Heart right ventricle (tissue), 16 donors: ENCODE results near the gene UPP1. TPM values are rescaled to one million over a fixed set of nuclear protein-coding genes. Genes with fewer than 3 reads are reported as not detected.

Source experiments
- ATAC-seq, 8 donors: fragments of 200-7000 bp; cut with Tn5 transposase; one replicate each; pipeline ENCODE4 v1.9.1; 2020; ENCODE audit warnings: mild to moderate bottlenecking in 8 of 8, moderate library complexity in 8 of 8, moderate number of reproducible peaks in 1 of 8
- DNase-seq, 2 donors: peaks; one replicate each; pipeline ENCODE4 v3.0.0-alpha.2; 2020
- H3K27ac ChIP-seq, 10 donors: fragments of 200-600 bp; sonication (generic) in 2 of 10; one replicate each; pipeline versions ENCODE4 v1.5.0 to v1.8.0; 2020 to 2022; ENCODE audit warnings: mild to moderate bottlenecking in 3 of 10
- H3K27me3 ChIP-seq, 7 donors: fragments of 200-600 bp; one replicate each; pipeline ENCODE4 v1.8.0; 2021 to 2022; ENCODE audit warnings: mild to moderate bottlenecking in 2 of 7
- H3K36me3 ChIP-seq, 9 donors: fragments of 200-600 bp; sonication (generic) in 1 of 9; one replicate each; pipeline versions ENCODE4 v1.5.0 to v1.8.0; 2020 to 2022; ENCODE audit warnings: mild to moderate bottlenecking in 2 of 9
- H3K4me1 ChIP-seq, 9 donors: fragments of 200-600 bp; sonication (generic) in 1 of 9; one replicate each; pipeline versions ENCODE4 v1.5.0 to v1.8.0; 2020 to 2022; ENCODE audit warnings: mild to moderate bottlenecking in 4 of 9
- H3K4me3 ChIP-seq, 10 donors: fragments of 200-600 bp; sonication (generic) in 2 of 10; one replicate each; pipeline versions ENCODE4 v1.5.0 to v1.8.0; 2020 to 2022; ENCODE audit warnings: mild to moderate bottlenecking in 7 of 10, moderate library complexity in 2 of 10
- H3K9me3 ChIP-seq, 11 donors: fragments of 200-600 bp in 10 of 11; sonication (generic) in 2 of 11; one replicate each; pipeline versions ENCODE4 v1.5.0 to v1.8.0; 2013 to 2022; ENCODE audit warnings: mild to moderate bottlenecking in 2 of 11, control low read depth in 1 of 11, moderate library complexity in 1 of 11
- WGBS, 2 donors: extraction: QIAGEN DNeasy Blood & Tissue Kit; methylation state at CpG; one replicate each; pipeline ENCODE4 v1.1.7; 2013; ENCODE audit warnings: inconsistent platforms in 1 of 2; 5-methylcytosine and 5-hydroxymethylcytosine counted together
- intact Hi-C, 10 donors: fragments of 100-400 bp; cut with DNase I; formaldehyde crosslinking; loops; one replicate each; pipeline versions ENCODE4 v1.11.1 to v1.14.2; 2022
- polyA plus RNA-seq, 2 donors: library from polyadenylated mRNA; stranded (reverse); fragments of 200-250 nt; gene quantifications; one replicate each; pipeline ENCODE4 v1.2.3, GENCODE V29; 2013
- total RNA-seq, 10 donors: library from RNA; stranded (reverse); fragmentation: NEBNext Ultra II Directional in 3 of 10; extraction: Animal tissue kit (Norgen Biotek cat#: 25700) in 3 of 10; gene quantifications; one replicate each; pipeline versions ENCODE4 v1.2.1 to v1.2.4, GENCODE V29; 2021 to 2023
- TF ChIP-seq, protein P1 (sequence below), 9 donors: fragments of 200-600 bp; sonication (generic) in 2 of 9; IDR thresholded peaks; one replicate each; pipeline versions ENCODE4 v1.5.0 to v1.8.0; 2021 to 2022; ENCODE audit warnings: antibody characterized with exemption in 9 of 9, mild to moderate bottlenecking in 5 of 9, moderate library complexity in 1 of 9
- donor health status: Arrhythmogenic right ventricular cardiomyopathy.
- donor health status: ischemic (EF 13 %, LVEDD 7.1; RV severe dilation, severe dysfunction).
- donor health status: healthy with polysubstance abuse.
- donor health status: DM: no; HTN: yes; CAD: no.
- donor health status: DM: no; HTN: no; CAD: no.
- donor health status: ischemic (EF 25% LVEDD 6.9; RV normal size, moderate dysfunction).
- donor health status: ischemic (EF 25% LVEDD 5.7; RV mildly dilated, moderate dysfunction).
- donor health status: healthy.
- donor health status: DM: yes; HTN: yes; CAD: no.
- donor health status: Ischemic cardiomyopathy.
- donor health status: ischemic (EF 35%, LVEDD 5.7; RV mildly dilated, moderate dysfunction).
- donor health status: nonischemic (EF 11% LVEDD 7.7; RV severe dilation, severe dysfunction).
- donor health status: DM: yes; HTN: yes; CAD: no.
- donor health status: PGD.
- donor health status: ischemic (EF 29% LVEDD 5.4; RV normal size, mild dysfunction).
- donor health status: nonischemic (EF 23%, LVEDD 6.1; RV moderate dilation, normal function).

UPP1 gene
- total and polyA plus RNA-seq, 12 donors = 14.4 to 54.5 (median 18.8) TPM

DNA sequence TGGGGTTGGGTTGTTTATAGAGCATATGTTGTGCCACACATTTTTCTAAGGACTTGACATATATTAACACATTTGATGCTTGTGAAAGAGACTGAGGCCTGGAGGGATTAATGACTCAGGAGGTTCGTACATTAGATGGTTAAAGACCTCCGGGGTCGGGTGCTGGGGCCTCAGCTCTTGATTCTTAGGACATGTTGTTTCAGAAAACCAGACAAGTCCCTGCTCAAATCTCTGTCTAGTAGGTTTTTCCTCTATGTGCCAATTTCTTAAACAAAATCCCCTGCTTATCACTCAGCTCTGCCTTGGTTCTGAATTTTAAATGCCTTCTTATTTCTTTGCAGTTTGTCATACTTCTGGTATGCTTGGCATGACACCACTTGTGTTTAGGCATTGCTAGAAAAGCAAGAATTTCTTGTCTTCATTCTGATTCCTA, 5.8 kb downstream of the UPP1 start:
- Histone ChIP-seq H3K4me1 (peaks cover 0 to 90% (median 16%) of the 10 kb centered on the region in 9 donors), H3K9me3 (no peaks in the 10 kb centered on the region), H3K27me3 (no peaks in the 10 kb centered on the region), H3K36me3 (peaks cover 0 to 94% (median 6%) of the 10 kb centered on the region in 9 donors), H3K4me3 (no peak overlapping the region), H3K27ac (peak overlapping the region in 1 of 10 donors; percentile 88)
- intact Hi-C loops = loop anchor here in 2 of 10 donors (5.0 to 10.0 kb wide), 2 partner anchors 58 to 60 kb away; partner anchors contain the start of gene C7orf57 (in 2 of the 2)
- no peak for ATAC-seq
- no peak for DNase-seq
- WGBS, 2 donors = 90 to 98% methylated on average over 3 of the region's 3 CpGs
- TF ChIP-seq, protein P1, sequence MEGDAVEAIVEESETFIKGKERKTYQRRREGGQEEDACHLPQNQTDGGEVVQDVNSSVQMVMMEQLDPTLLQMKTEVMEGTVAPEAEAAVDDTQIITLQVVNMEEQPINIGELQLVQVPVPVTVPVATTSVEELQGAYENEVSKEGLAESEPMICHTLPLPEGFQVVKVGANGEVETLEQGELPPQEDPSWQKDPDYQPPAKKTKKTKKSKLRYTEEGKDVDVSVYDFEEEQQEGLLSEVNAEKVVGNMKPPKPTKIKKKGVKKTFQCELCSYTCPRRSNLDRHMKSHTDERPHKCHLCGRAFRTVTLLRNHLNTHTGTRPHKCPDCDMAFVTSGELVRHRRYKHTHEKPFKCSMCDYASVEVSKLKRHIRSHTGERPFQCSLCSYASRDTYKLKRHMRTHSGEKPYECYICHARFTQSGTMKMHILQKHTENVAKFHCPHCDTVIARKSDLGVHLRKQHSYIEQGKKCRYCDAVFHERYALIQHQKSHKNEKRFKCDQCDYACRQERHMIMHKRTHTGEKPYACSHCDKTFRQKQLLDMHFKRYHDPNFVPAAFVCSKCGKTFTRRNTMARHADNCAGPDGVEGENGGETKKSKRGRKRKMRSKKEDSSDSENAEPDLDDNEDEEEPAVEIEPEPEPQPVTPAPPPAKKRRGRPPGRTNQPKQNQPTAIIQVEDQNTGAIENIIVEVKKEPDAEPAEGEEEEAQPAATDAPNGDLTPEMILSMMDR (IDR thresholded peaks at IDR 0.05) = no peak

DNA sequence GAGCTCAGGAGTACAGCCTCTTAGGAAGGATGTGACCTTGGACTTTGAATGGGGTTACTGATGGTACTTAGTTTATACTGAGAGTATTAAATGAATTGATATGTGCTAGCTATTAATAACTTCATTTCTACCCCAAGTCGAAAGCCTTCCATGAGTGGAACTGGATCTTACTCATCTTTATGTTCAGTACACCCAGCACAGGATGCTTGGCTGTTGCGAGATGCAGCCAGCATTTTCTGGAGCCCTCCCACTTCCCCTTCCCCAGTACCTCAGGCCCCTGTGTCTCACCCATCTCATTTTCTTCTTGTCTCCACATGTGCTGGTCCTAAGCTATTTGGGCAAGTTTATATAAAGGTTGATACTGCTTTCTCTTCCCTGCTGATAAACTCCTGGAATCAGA, 7.2 kb downstream of the UPP1 start:
- Histone ChIP-seq H3K36me3 (peaks cover 0 to 99% (median 8%) of the 10 kb centered on the region in 9 donors), H3K27me3 (no peaks in the 10 kb centered on the region), H3K9me3 (no peaks in the 10 kb centered on the region), H3K27ac (peak overlapping the region in 1 of 10 donors; percentile 88), H3K4me1 (peaks cover 0 to 76% (median 3%) of the 10 kb centered on the region in 9 donors), H3K4me3 (peak overlapping the region in 1 of 10 donors; percentile 18)
- DNase-seq = no peak
- TF ChIP-seq, protein P1 (IDR thresholded peaks at IDR 0.05) = no peak
- 70 to 89% methylated on average over 2 of the region's 2 CpGs for WGBS, 2 donors
- peak in 1 of 8 donors; percentile 61 for ATAC-seq
- intact Hi-C loops = loop anchor here in 1 of 10 donors (10.0 kb wide), 1 partner anchor 61 kb away; the partner anchor contains the start of gene C7orf57

DNA sequence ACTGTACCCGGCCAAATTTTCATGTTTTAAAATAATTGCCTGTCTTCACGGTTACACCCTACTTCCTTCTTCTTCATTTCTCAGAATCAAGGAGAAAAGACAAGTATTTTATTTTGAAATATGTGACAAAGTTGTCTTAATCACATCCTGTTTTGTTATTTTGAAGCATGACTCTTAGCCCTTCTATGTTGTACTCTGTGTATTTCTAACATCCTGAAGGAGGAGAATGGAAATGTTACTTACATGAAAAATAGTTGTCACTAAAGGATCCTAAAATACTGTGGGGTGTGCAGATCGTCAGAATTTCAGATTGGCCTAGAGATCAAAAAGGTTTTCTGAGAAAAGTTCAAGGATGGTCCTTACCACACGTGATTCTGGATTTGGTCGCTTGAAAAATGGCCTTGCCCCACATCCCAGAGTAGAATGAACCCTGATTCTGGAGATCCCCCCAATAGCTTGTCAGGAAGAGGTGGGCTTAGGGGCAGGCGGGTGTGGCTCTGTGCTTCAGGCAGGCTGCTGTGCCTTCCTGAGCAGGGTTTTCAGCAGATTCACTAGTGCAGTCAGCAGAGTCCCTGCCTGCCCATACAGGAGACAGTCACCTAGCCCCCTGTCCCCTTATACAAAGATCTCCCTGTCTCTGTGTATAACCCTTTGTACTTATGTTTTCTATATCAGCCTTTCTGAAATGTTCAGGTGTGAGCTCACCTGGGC, 8.6 kb downstream of the UPP1 start:
- Histone ChIP-seq H3K27me3 (no peaks in the 10 kb centered on the region), H3K4me3 (peak overlapping the region in 1 of 10 donors; percentile 18), H3K36me3 (peaks cover 0 to 99% (median 16%) of the 10 kb centered on the region in 9 donors), H3K27ac (peak overlapping the region in 3 of 10 donors; percentile 23 to 88 (median 33)), H3K4me1 (peaks cover 0 to 62% (median 3%) of the 10 kb centered on the region in 9 donors), H3K9me3 (no peaks in the 10 kb centered on the region)
- TF ChIP-seq, protein P1 (IDR thresholded peaks at IDR 0.05) = no peak
- ATAC-seq = peak in 1 of 8 donors; percentile 13
- intact Hi-C loops = loop anchor here in 1 of 10 donors (10.0 kb wide), 1 partner anchor 63 kb away; the partner anchor contains the start of gene C7orf57
- DNase-seq = no peak
- WGBS, 2 donors = 72% methylated on average over 6 of the region's 6 CpGs

DNA sequence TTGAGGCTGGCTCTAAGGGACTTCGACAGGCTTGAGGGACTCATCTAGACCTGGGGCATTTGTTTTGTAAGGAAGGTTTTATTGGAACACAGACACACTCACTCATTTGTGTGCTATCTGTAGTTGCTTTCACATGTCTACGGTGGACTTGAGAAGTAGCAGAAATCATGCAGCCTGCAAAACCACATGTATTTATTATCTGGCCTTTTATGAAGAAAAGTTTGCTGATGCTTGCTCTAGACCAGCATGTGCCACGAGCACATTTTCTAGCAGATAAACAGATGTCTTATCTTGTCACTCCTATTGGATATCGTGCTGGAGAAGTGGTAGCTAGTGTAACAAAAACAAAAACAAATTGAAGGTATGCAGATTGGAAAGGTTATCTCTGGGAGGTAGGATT, 9.8 kb downstream of the UPP1 start:
- no peak for DNase-seq
- intact Hi-C loops = loop anchor here in 1 of 10 donors (10.0 kb wide), 1 partner anchor 64 kb away; the partner anchor contains the start of gene C7orf57

More for the DNA sequence above, 9.8 kb downstream of the UPP1 start:
- 54 to 63% methylated on average over 4 of the region's 4 CpGs for WGBS, 2 donors
- Histone ChIP-seq H3K4me1 (peaks cover 0 to 54% (median 1%) of the 10 kb centered on the region in 9 donors), H3K36me3 (peaks cover 0 to 99% (median 21%) of the 10 kb centered on the region in 9 donors), H3K27me3 (no peaks in the 10 kb centered on the region), H3K9me3 (no peaks in the 10 kb centered on the region), H3K27ac (peak overlapping the region in 1 of 10 donors; percentile 88), H3K4me3 (no peak overlapping the region)
- TF ChIP-seq, protein P1 (IDR thresholded peaks at IDR 0.05) = no peak
- ATAC-seq = no peak
